AG09309 (cell line): Measurements from ENCODE around the gene NUP50.

Experiments used
- DNase-seq: peaks from one replicate; pipeline ENCODE4 v3.0.0-alpha.2; 2010; ENCODE audit warnings: low read depth
- H3K4me3 ChIP-seq: 2 replicates; pipeline ENCODE4 v1.5.1; 2011; ENCODE audit warnings: mild to moderate bottlenecking, low read depth, low read length, moderate library complexity; ENCODE audit not compliant: control insufficient read depth
- CTCF ChIP-seq: IDR thresholded peaks from 2 replicates; pipeline ENCODE4 v1.5.1; 2011; ENCODE audit warnings: mild to moderate bottlenecking, low read depth, low read length, inconsistent platforms; ENCODE audit not compliant: insufficient read depth, control insufficient read depth; ENCODE audit errors: missing control alignments

The NUP50 gene

GRCh38 chr22:45224988-45225731, 61.4 kb downstream of the NUP50 start:
- H3K4me3 ChIP-seq: no peak overlapping the region
- no peak for DNase-seq
- TF ChIP-seq CTCF: no peak

DNA sequence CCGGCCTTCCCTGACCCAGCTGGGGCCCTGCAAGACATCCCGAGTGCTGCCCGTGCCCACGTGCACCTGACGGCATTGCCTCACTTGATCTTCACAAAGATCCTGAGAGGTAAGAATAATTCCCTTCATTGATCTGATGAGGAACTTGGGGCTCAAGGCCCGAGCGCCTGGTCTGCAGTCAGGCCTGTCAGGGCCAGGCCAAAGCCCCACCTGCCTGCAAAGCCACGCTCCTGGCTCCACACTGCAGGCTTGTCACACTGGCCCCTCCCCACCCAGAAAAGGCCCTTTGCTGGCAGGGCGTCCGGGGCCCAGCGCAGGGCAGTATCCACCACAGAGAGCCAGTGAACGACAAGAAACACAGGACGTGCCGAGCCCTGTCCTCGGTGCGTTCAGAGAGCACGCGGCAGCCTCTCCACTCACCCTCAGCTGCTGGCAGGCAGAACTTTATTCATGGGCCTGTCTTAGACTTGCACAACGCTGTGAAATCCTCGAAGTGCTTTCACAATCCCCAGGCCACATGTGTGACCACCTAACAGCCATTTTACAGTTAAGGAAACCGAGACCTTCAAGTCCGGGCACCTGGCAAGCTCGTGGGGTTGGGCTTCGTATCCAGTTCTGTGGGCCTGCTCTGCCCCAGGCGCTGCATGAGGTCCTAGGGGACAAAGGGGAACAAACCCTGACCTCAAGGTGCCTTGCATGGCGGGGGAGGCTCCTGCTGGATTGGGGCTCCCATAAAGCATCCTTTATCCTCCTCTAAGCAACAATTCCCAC, 62.2 kb downstream of the NUP50 start:
- no peak for TF ChIP-seq CTCF
- DNase-seq: no peak
- H3K4me3 ChIP-seq: no peak overlapping the region

DNA sequence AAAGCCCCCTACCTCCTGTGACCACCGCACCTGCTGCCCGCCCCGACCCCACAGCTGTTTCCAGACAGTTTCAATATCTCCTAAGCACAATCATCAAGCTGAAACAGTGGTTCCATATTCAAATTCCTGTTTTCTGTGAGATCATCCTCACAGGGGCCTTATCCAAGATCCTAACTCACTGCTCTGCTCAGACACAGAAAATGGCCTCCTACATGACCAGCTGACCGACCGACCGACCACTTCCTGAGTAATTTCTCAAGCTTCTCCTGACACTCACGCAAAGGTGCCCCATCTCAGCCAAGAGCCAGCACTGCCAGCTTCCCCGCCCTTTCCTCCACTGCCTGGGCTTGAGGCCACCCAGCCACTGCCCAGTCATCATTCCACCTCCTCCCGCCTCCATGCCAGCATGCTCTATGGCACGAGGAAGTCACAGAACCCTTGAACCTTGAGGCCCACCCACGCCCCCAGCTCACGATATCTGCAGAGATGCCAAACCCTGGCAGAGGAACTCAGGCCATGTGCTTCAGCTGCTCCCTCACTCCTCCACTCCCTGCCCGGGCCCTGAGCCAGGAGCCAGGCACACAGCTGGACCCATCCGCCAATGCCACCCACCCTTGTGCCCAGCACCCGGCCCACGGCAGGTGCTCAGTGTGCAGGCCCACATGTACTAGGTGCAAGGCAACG, 62.9 kb downstream of the NUP50 start:
- TF ChIP-seq CTCF: no peak
- DNase-seq: no peak
- H3K4me3 ChIP-seq: no peak overlapping the region

DNA sequence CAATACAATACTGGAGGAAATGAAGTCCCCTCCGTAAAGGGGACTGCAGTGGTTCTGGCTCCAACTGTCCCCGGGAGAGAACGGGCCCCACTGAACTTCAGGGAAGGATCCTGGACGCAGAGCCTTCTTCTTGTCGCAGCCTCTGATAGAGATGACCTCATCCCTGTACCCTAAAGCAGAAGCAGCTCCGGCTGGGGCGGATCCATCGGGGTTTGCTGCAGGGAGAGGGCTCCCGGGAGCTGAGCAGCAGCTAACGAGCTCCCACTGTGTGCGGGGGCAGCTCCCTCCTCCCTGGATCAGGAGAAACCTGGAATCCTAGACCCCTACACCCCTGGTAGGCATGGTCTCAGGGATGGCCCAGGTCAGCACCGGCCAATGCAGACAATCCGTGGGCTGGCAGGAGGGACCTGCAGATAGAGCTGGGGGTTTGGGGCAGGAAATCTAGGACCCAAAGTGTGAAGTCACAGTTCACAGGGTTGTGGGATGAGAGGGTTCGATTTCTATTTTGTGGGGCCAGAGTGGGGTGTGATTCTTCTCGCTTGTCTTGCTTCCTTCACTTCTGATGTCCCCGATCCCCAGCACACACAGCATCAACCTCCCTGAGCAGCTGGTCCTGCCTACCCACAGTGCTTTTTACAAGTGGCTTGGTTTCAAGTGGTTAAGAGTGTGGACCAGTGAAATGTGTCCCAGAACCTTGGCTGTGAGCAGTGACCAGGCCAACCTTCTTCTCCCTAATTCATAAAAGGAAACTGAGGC, 64.1 kb downstream of the NUP50 start:
- TF ChIP-seq CTCF: no peak
- no peak for DNase-seq
- no peak overlapping the region for H3K4me3 ChIP-seq

DNA sequence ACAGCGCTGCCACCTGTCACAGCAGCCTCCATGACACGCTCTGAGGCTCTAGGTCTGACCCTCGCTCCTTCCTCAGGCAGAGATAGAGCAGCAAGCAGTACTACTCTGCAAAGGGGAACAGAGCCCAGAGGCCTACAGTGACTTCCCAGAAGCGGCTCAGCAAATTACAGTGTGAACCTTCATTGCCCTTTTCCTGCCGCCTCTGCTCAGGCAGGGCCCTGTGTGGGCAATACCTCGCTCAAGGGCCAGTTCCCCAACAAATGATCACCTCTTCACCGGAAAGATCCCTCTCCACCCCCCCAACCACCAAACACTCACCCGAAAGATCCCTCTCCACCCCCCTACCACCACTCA, 64.7 kb downstream of the NUP50 start:
- no peak overlapping the region for H3K4me3 ChIP-seq
- no peak for DNase-seq
- TF ChIP-seq CTCF: no peak

GRCh38 chr22:45229181-45229580, 65.5 kb downstream of the NUP50 start:
- no peak for DNase-seq
- TF ChIP-seq CTCF: no peak

More at GRCh38 chr22:45229181-45229580, 65.5 kb downstream of the NUP50 start:
- H3K4me3 ChIP-seq: no peak overlapping the region
